HCT116 (cell line): ENCODE results near the gene MOB2. TPM values are rescaled to one million over a fixed set of nuclear protein-coding genes. Genes with fewer than 3 reads are reported as not detected.

Experiments
- ATAC-seq: fragments of 200-7000 bp; cut with Tn5 transposase; 2 replicates; pipeline ENCODE4 v1.9.1; 2020; ENCODE audit warnings: mild to moderate bottlenecking, moderate library complexity
- BruUV-seq: library from RNA; stranded (reverse); fragments of 400-500 nt; replicated peaks from 2 replicates; lab custom pipeline; 2021; lab: Mats Ljungman, UMichigan
- CTCF ChIA-PET: fragments of 300-600 bp; sonication (Branson Sonifier 250); formaldehyde crosslinking; loops from one replicate; lab custom pipeline; 2021; ENCODE audit warnings: antibody characterized with exemption; lab: Charles Lee
- POLR2A ChIA-PET: fragments of 300-600, 350-600 bp; sonication (Branson Sonifier 250); formaldehyde crosslinking; loops from one replicate; lab custom pipeline; 2021; ENCODE audit warnings: antibody characterized with exemption; lab: Charles Lee
- RAD21 ChIA-PET, 2 experiments: fragments of 300-600 bp; sonication (Branson Sonifier 250); formaldehyde crosslinking; loops; one replicate each; lab custom pipeline; 2023; ENCODE audit warnings: low total read pairs in 2 of 2; ENCODE audit not compliant: uncharacterized antibody in 2 of 2, unreplicated experiment in 2 of 2, low non-redundant PET in 1 of 2; lab: Charles Lee
- DNase-seq: peaks from one replicate; pipeline ENCODE4 v3.0.0-alpha.2; 2010; ENCODE audit warnings: low read depth, low spot score
- H2AFZ ChIP-seq: fragments of 200-600 bp; shearing (Covaris generic), sonication (generic); 2 replicates; pipeline ENCODE4 v1.6.1; 2017; ENCODE audit warnings: low read depth, mixed run types, mixed read lengths, antibody characterized with exemption, low read length; ENCODE audit not compliant: poor library complexity, severe bottlenecking
- H3K27ac ChIP-seq: 2 replicates; pipeline ENCODE4 v1.5.1; 2012; ENCODE audit warnings: low read depth, low read length
- H3K27me3 ChIP-seq: fragments of 200-600 bp; sonication (generic); 2 replicates; pipeline ENCODE4 v1.6.1; 2016; ENCODE audit warnings: mixed run types, low read length, mixed read lengths; ENCODE audit not compliant: insufficient read depth
- H3K36me3 ChIP-seq, 2 experiments: fragments of 200-500 bp in 1 of 2; fragments of 200-600 bp in 1 of 2; sonication (Bioruptor generic) in 1 of 2; sonication (generic) in 1 of 2; 2 replicates each; pipeline versions ENCODE4 v1.5.1 to v1.6.1; 2014 to 2016; ENCODE audit warnings: low read length in 2 of 2, inconsistent platforms in 1 of 2, mixed read lengths in 1 of 2, mixed run types in 1 of 2; ENCODE audit not compliant: insufficient read depth in 2 of 2, control insufficient read depth in 1 of 2
- H3K4me1 ChIP-seq, 2 experiments: fragments of 200-600 bp in 1 of 2; sonication (generic) in 1 of 2; 2 replicates each; pipeline versions ENCODE4 v1.5.1 to v1.6.1; 2012 to 2017; ENCODE audit warnings: low read length in 2 of 2, inconsistent platforms in 1 of 2, mild to moderate bottlenecking in 1 of 2, mixed read lengths in 1 of 2, mixed run types in 1 of 2, moderate library complexity in 1 of 2; ENCODE audit not compliant: insufficient read depth in 2 of 2, control insufficient read depth in 1 of 2
- H3K4me2 ChIP-seq: fragments of 200-600 bp; sonication (generic); 2 replicates; pipeline ENCODE4 v1.6.1; 2017; ENCODE audit warnings: mixed run types, low read length, mixed read lengths
- H3K4me3 ChIP-seq, 2 experiments: fragments of 200-600 bp in 1 of 2; sonication (generic) in 1 of 2; replicated peaks in 1 of 2; 2 replicates each; pipeline ENCODE4 v1.5.1; 2011 to 2016; ENCODE audit warnings: low read length in 2 of 2, control low read depth in 1 of 2, low read depth in 1 of 2, mild to moderate bottlenecking in 1 of 2, mixed read lengths in 1 of 2, mixed run types in 1 of 2
- H3K79me2 ChIP-seq: fragments of 200-600 bp; sonication (generic); 2 replicates; pipeline ENCODE4 v1.6.1; 2017; ENCODE audit warnings: mild to moderate bottlenecking, mixed run types, low read length, moderate library complexity, mixed read lengths; ENCODE audit not compliant: insufficient read depth
- H3K9ac ChIP-seq: fragments of 200-600 bp; sonication (generic); 2 replicates; pipeline ENCODE4 v1.6.1; 2016; ENCODE audit warnings: low read length, mixed read lengths
- H3K9me2 ChIP-seq: fragments of 200-600 bp; sonication (generic), shearing (Covaris generic); 2 replicates; pipeline ENCODE4 v1.6.1; 2017; ENCODE audit warnings: mixed run types, mild to moderate bottlenecking, moderate library complexity; ENCODE audit not compliant: insufficient read depth
- H3K9me3 ChIP-seq, 2 experiments: fragments of 200-500 bp in 1 of 2; fragments of 200-600 bp in 1 of 2; sonication (Bioruptor generic) in 1 of 2; sonication (generic) in 1 of 2; 2 replicates each; pipeline ENCODE4 v1.6.1; 2014 to 2017; ENCODE audit warnings: low read length in 2 of 2, mixed read lengths in 2 of 2, inconsistent platforms in 1 of 2, low read depth in 1 of 2, mild to moderate bottlenecking in 1 of 2, mixed run types in 1 of 2, moderate library complexity in 1 of 2; ENCODE audit not compliant: control insufficient read depth in 1 of 2, insufficient read depth in 1 of 2
- H4K20me1 ChIP-seq: fragments of 200-600 bp; sonication (generic), shearing (Covaris generic); 2 replicates; pipeline ENCODE4 v1.6.1; 2017; ENCODE audit warnings: mixed run types, mild to moderate bottlenecking, moderate library complexity; ENCODE audit not compliant: insufficient read depth
- CBX3 ChIP-seq: IDR thresholded peaks from 2 replicates; pipeline ENCODE4 v1.6.1; 2012; ENCODE audit warnings: low read depth
- EGR1 ChIP-seq: IDR thresholded peaks from 2 replicates; pipeline ENCODE4 v1.6.1; 2012; ENCODE audit warnings: low read depth
- ELF1 ChIP-seq: IDR thresholded peaks from 2 replicates; pipeline ENCODE4 v1.6.1; 2012; ENCODE audit warnings: low read depth, borderline replicate concordance
- EZH2 ChIP-seq: fragments of 200-600 bp; sonication (generic); IDR thresholded peaks from 2 replicates; pipeline ENCODE4 v1.6.1; 2017; ENCODE audit warnings: antibody characterized with exemption, mixed run types
- FOSL1 ChIP-seq: IDR thresholded peaks from 2 replicates; pipeline ENCODE4 v1.6.1; 2012; ENCODE audit warnings: low read depth
- JUND ChIP-seq: IDR thresholded peaks from 2 replicates; pipeline ENCODE4 v1.6.1; 2012
- MAX ChIP-seq: IDR thresholded peaks from 2 replicates; pipeline ENCODE4 v1.6.1; 2012
- POLR2AphosphoS5 ChIP-seq: IDR thresholded peaks from 2 replicates; pipeline ENCODE4 v1.6.1; 2011; ENCODE audit warnings: mild to moderate bottlenecking, low read depth, low read length, moderate library complexity
- REST ChIP-seq: IDR thresholded peaks from 2 replicates; pipeline ENCODE4 v1.6.1; 2012; ENCODE audit warnings: low read depth
- SRF ChIP-seq: IDR thresholded peaks from 2 replicates; pipeline ENCODE4 v1.6.1; 2012; ENCODE audit warnings: low read depth
- YY1 ChIP-seq: IDR thresholded peaks from 2 replicates; pipeline ENCODE4 v1.6.1; 2011; ENCODE audit warnings: low read length, low read depth, moderate library complexity, mild to moderate bottlenecking; ENCODE audit not compliant: insufficient replicate concordance; ENCODE audit errors: extremely low read depth
- ZFX ChIP-seq: fragments of 450-650 bp; IDR thresholded peaks from 2 replicates; pipeline ENCODE4 v1.6.1; 2017
- intact Hi-C: fragments of 100-400 bp; cut with micrococcal nuclease; formaldehyde crosslinking; loops from 2 replicates; pipeline ENCODE4 v1.10.0; 2022
- total RNA-seq: library from RNA; stranded (reverse); gene quantifications from one replicate; pipeline ENCODE4 v1.2.1, GENCODE V29; 2021; ENCODE audit not compliant: unreplicated experiment

Gene MOB2
- total RNA-seq, 1 experiment from 2014 or later: 25.7 TPM

GRCh38 chr11:1447845-1448825 lies 38.4 kb downstream of the MOB2 start:
- DNase-seq: no peak
- intact Hi-C loops: no loop called here

More at GRCh38 chr11:1447845-1448825, 38.4 kb downstream of the MOB2 start:
- Histone ChIP-seq H4K20me1 (no peaks in the 10 kb centered on the region), H3K4me1 (no peaks in the 10 kb centered on the region), H3K9me3 (no peaks in the 10 kb centered on the region), H3K4me2 (no peak overlapping the region), H3K9me2 (no peaks in the 10 kb centered on the region), H3K9ac (no peak overlapping the region), H3K27ac (no peak overlapping the region), H3K27me3 (no peaks in the 10 kb centered on the region), H3K79me2 (no peaks in the 10 kb centered on the region), H2AFZ (no peak overlapping the region), H3K36me3 (no peaks in the 10 kb centered on the region), H3K4me3 (no peak overlapping the region)
- BruUV-seq: no TSS peak
- no peak for TF ChIP-seq REST
- no peak for TF ChIP-seq ZFX
- TF ChIP-seq EZH2: no peak
- no peak for TF ChIP-seq EGR1
- TF ChIP-seq JUND: no peak
- TF ChIP-seq MAX: no peak
- TF ChIP-seq SRF: no peak
- no peak for TF ChIP-seq ELF1
- no peak for TF ChIP-seq CBX3
- TF ChIP-seq POLR2AphosphoS5: no peak
- no peak for TF ChIP-seq FOSL1
- TF ChIP-seq YY1: no peak
- ATAC-seq: no peak
- ChIA-PET CTCF (no interaction called here), RAD21 (no interaction called here), POLR2A (no interaction called here)
